Measurements from ENCODE around the gene KLHL14. TPM values are rescaled to one million over a fixed set of nuclear protein-coding genes. Genes with fewer than 3 reads are reported as not detected.
"Not testable (repeated sequence)": the region's sequence is repeated elsewhere in the genome, so short reads cannot be mapped to it uniquely, and the experiment has no call there.

The KLHL14 gene
- total and polyA plus RNA-seq, 10 of the 15 experiments (the other 5 are each of a cell fraction or from before 2014, with no cell fraction given): 0.03 to 0.05 TPM; not detected in 8

DNA sequence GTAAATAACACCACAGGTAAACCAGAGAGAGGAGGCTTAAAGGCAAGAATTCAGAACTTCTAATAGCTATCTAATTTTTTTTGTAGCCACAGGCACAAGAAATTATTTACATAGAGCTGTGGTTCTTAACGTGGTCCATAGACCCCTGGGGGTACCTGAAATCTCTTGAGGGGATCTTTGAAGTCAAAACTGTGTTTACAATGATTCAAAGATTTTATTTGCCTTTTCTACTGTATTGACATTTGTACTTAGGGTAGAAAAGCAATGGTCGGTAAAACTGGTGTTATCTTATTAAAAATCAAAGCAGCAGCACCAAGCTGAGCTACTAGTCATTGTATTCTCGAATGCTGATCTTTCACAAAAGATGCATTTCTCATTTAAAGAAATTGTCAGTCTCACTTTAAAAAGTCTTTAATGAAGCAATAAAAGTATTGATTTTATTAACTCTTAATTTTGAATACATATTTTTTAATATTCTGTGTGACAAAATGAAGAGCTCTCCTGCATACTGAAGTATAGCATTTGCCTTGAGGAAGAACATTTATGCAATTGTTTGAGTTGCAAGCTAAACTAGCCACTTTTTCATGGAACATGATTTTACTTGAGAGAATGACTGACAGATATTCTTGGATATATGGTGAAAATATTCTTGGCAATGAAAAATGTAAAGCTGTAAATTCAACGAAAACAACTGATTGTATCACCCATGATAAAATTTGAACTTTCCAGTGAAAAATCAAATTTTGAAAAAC, 25.6 kb upstream of the KLHL14 start:
- in situ Hi-C loops (cut with MboI) (no loop called here), intact Hi-C loops (cut with micrococcal nuclease; ENCODE audit: unreplicated experiment) (no loop called here)
- Histone ChIP-seq H3K27ac (ENCODE audit: control insufficient read depth, insufficient read depth) (no peak overlapping the region), H3K79me2 (ENCODE audit: control insufficient read depth, insufficient read depth, low read length) (no peaks in the 10 kb centered on the region), H3K9me3 (replicated peaks; ENCODE audit: control insufficient read depth, insufficient read depth, low read length) (no peaks in the 10 kb centered on the region), H3K27me3 (replicated peaks in 1 of 2; ENCODE audit: control insufficient read depth in 2 of 2, insufficient read depth in 2 of 2, low read length in 1 of 2) (no peaks in the 10 kb centered on the region), H3K4me3 (no peak overlapping the region), H4K20me1 (ENCODE audit: control insufficient read depth, insufficient read depth) (no peaks in the 10 kb centered on the region), H3K9ac (ENCODE audit: control insufficient read depth, insufficient read depth, low read length) (no peak overlapping the region), H3K4me2 (ENCODE audit: control insufficient read depth, insufficient read depth) (no peak overlapping the region), H3K36me3 (ENCODE audit: control insufficient read depth in 2 of 2, insufficient read depth in 2 of 2, low read length in 1 of 2) (no peaks in the 10 kb centered on the region), H2AFZ (ENCODE audit: control insufficient read depth, low read depth, low read length) (no peak overlapping the region), H3K4me1 (ENCODE audit: control insufficient read depth, insufficient read depth, low read length) (peaks cover 5% of the 10 kb centered on the region)
- RAD21 ChIA-PET (ENCODE audit: unreplicated experiment): no interaction called here
- POLR2A ChIA-PET: no interaction called here
- TF ChIP-seq IKZF1 (conservative IDR thresholded peaks at IDR 0.05) (no peak), MEF2A (IDR thresholded peaks at IDR 0.05; ENCODE audit: insufficient read depth, low read depth, low read length) (no peak), ETV6 (conservative IDR thresholded peaks at IDR 0.05 in 1 of 2, IDR thresholded peaks at IDR 0.05 in 1 of 2; ENCODE audit: borderline replicate concordance in 1 of 2, low read depth in 1 of 2) (no peak), GABPA (IDR thresholded peaks at IDR 0.05; ENCODE audit: low read depth) (no peak), CBX5 (IDR thresholded peaks at IDR 0.05; ENCODE audit: low read depth) (no peak), BMI1 (IDR thresholded peaks at IDR 0.05; ENCODE audit: borderline replicate concordance) (no peak), HDAC2 (IDR thresholded peaks at IDR 0.05) (no peak)
- CTCF ChIA-PET: no interaction called here
- SMC1A ChIA-PET (ENCODE audit: uncharacterized antibody, unreplicated experiment): interaction anchor here (0.6 kb wide), 1 partner anchor 289 kb away, joined by 3 read pairs; no protein-coding TSS in a partner anchor
- DNase-seq (ENCODE audit: low read depth, low spot score): no peak
- no peak for ATAC-seq
- 7% methylated on average over 4 of the region's 4 CpGs for WGBS (ENCODE audit: insufficient coverage, insufficient replicate concordance, low lambda C conversion rate, missing lambda C conversion rate)
- FAIRE-seq: no peak
- BruUV-seq (replicated peaks): no TSS peak

GRCh38 chr18:32794667-32795066, 21.8 kb upstream of the KLHL14 start:
- H3K79me2 ChIP-seq (ENCODE audit: control insufficient read depth, insufficient read depth, low read length); H3K4me3 ChIP-seq; SMC1A ChIA-PET (ENCODE audit: uncharacterized antibody, unreplicated experiment); H4K20me1 ChIP-seq (ENCODE audit: control insufficient read depth, insufficient read depth); H3K9me3 ChIP-seq (replicated peaks; ENCODE audit: control insufficient read depth, insufficient read depth, low read length); intact Hi-C loops (cut with micrococcal nuclease; ENCODE audit: unreplicated experiment); CTCF ChIA-PET; BruUV-seq (replicated peaks); ATAC-seq; H3K27ac ChIP-seq (ENCODE audit: control insufficient read depth, insufficient read depth); in situ Hi-C loops (cut with MboI); POLR2A ChIA-PET; H3K4me2 ChIP-seq (ENCODE audit: control insufficient read depth, insufficient read depth); DNase-seq (ENCODE audit: low read depth, low spot score); FAIRE-seq; RAD21 ChIA-PET (ENCODE audit: unreplicated experiment); H3K9ac ChIP-seq (ENCODE audit: control insufficient read depth, insufficient read depth, low read length); H3K4me1 ChIP-seq (ENCODE audit: control insufficient read depth, insufficient read depth, low read length); H3K36me3 ChIP-seq (ENCODE audit: control insufficient read depth in 2 of 2, insufficient read depth in 2 of 2, low read length in 1 of 2); H3K27me3 ChIP-seq (replicated peaks in 1 of 2; ENCODE audit: control insufficient read depth in 2 of 2, insufficient read depth in 2 of 2, low read length in 1 of 2); H2AFZ ChIP-seq (ENCODE audit: control insufficient read depth, low read depth, low read length): not testable (repeated sequence)
- 78% methylated on average over 24 of the region's 31 CpGs for WGBS (ENCODE audit: insufficient coverage, insufficient replicate concordance, low lambda C conversion rate, missing lambda C conversion rate)

All from GM12878 (cell line).